Esophagus muscularis mucosa (tissue), 4 donors: ENCODE measurements around the gene ZNF425.

Source experiments
- EP300 ChIP-seq: sonication (generic); formaldehyde crosslinking; IDR thresholded peaks from one replicate; pipeline ENCODE4 v1.6.1; 2017; ENCODE audit warnings: antibody characterized with exemption
- POLR2A ChIP-seq: fragments of 450-650 bp; IDR thresholded peaks from one replicate; pipeline ENCODE4 v1.6.1; 2017; ENCODE audit warnings: antibody characterized with exemption, moderate library complexity, mild to moderate bottlenecking, low read depth
- POLR2AphosphoS5 ChIP-seq, 2 donors: sonication (generic); formaldehyde crosslinking; IDR thresholded peaks; one replicate each; pipeline ENCODE4 v1.6.1; 2017; ENCODE audit warnings: antibody characterized with exemption in 2 of 2
- TF ChIP-seq, protein P1 (sequence below), 3 experiments: fragments of 200-600 bp in 2 of 3; fragments of 450-650 bp in 1 of 3; sonication (generic) in 2 of 3; IDR thresholded peaks; one replicate each; pipeline ENCODE4 v1.5.1; 2017 to 2019; ENCODE audit warnings: antibody characterized with exemption in 3 of 3, mild to moderate bottlenecking in 2 of 3, moderate library complexity in 1 of 3

GRCh38 chr7:149136118-149136517, 10.0 kb upstream of the ZNF425 start:
- TF ChIP-seq, protein P1, sequence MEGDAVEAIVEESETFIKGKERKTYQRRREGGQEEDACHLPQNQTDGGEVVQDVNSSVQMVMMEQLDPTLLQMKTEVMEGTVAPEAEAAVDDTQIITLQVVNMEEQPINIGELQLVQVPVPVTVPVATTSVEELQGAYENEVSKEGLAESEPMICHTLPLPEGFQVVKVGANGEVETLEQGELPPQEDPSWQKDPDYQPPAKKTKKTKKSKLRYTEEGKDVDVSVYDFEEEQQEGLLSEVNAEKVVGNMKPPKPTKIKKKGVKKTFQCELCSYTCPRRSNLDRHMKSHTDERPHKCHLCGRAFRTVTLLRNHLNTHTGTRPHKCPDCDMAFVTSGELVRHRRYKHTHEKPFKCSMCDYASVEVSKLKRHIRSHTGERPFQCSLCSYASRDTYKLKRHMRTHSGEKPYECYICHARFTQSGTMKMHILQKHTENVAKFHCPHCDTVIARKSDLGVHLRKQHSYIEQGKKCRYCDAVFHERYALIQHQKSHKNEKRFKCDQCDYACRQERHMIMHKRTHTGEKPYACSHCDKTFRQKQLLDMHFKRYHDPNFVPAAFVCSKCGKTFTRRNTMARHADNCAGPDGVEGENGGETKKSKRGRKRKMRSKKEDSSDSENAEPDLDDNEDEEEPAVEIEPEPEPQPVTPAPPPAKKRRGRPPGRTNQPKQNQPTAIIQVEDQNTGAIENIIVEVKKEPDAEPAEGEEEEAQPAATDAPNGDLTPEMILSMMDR (IDR thresholded peaks at IDR 0.05) = no peak
- TF ChIP-seq POLR2A (no peak), POLR2AphosphoS5 (IDR thresholded peaks at IDR 0.05) (no peak), EP300 (no peak)
